IMR-90 (cell line): ENCODE results near the gene PHF21A. TPM values are rescaled to one million over a fixed set of nuclear protein-coding genes. Genes with fewer than 3 reads are reported as not detected.

Experiments used
- ATAC-seq: fragments of 200-7000 bp; cut with Tn5 transposase; 2 replicates; pipeline ENCODE4 v1.9.1; 2020; ENCODE audit warnings: low read depth, mild to moderate bottlenecking, moderate library complexity
- BruUV-seq: library from RNA; stranded (reverse); fragments of 400-500 nt; replicated peaks from 2 replicates; lab custom pipeline; 2021; lab: Mats Ljungman, UMichigan
- CTCF ChIA-PET: fragments of 300-600 bp; formaldehyde crosslinking; extraction: SDS; loops from one replicate; lab custom pipeline; 2021; ENCODE audit warnings: antibody characterized with exemption; lab: Yijun Ruan, JAX
- POLR2A ChIA-PET: fragments of 300-600 bp; sonication (Branson Sonifier 250); formaldehyde crosslinking; loops from one replicate; lab custom pipeline; 2022; ENCODE audit warnings: antibody characterized with exemption; ENCODE audit not compliant: unreplicated experiment; lab: Charles Lee
- DNase-seq: peaks from one replicate; pipeline ENCODE4 v3.0.0; 2013
- H2AFZ ChIP-seq: replicated peaks from 2 replicates; pipeline ENCODE3; 2013; ENCODE audit warnings: low read length, mild to moderate bottlenecking; ENCODE audit not compliant: poor library complexity
- H2AK5ac ChIP-seq: 2 replicates; pipeline ENCODE4 v1.6.1; 2013; ENCODE audit warnings: low read depth, low read length, inconsistent platforms
- H2AK9ac ChIP-seq: replicated peaks from 2 replicates; pipeline ENCODE3; 2013; ENCODE audit warnings: mild to moderate bottlenecking, low read depth, low read length, moderate library complexity; ENCODE audit not compliant: poor library complexity
- H2BK120ac ChIP-seq: 2 replicates; pipeline ENCODE4 v1.6.1; 2013; ENCODE audit warnings: low read depth, low read length, inconsistent platforms
- H2BK15ac ChIP-seq: 3 replicates; pipeline ENCODE4 v1.6.1; 2013; ENCODE audit warnings: low read depth, low read length, inconsistent platforms
- H2BK20ac ChIP-seq: 2 replicates; pipeline ENCODE4 v1.6.1; 2013; ENCODE audit warnings: low read depth, mild to moderate bottlenecking, inconsistent platforms, low read length, moderate library complexity
- H2BK5ac ChIP-seq: 2 replicates; pipeline ENCODE4 v1.6.1; 2013; ENCODE audit warnings: mild to moderate bottlenecking, low read depth, low read length, inconsistent platforms; ENCODE audit not compliant: poor library complexity, severe bottlenecking
- H3K14ac ChIP-seq: replicated peaks from 2 replicates; pipeline ENCODE4 v1.6.1; 2013; ENCODE audit warnings: low read depth, low read length, inconsistent platforms
- H3K18ac ChIP-seq: 2 replicates; pipeline ENCODE4 v1.6.1; 2013; ENCODE audit warnings: low read depth, low read length, control low read depth
- H3K23ac ChIP-seq: 2 replicates; pipeline ENCODE4 v1.6.1; 2013; ENCODE audit warnings: low read depth, low read length, inconsistent platforms
- H3K27ac ChIP-seq: 2 replicates; pipeline ENCODE4 v1.5.1; 2013; ENCODE audit warnings: mild to moderate bottlenecking, control low read depth, low read length; ENCODE audit not compliant: insufficient read depth
- H3K27me3 ChIP-seq: 2 replicates; pipeline ENCODE4 v1.6.1; 2013; ENCODE audit warnings: low read length; ENCODE audit not compliant: control insufficient read depth, insufficient read depth
- H3K36me3 ChIP-seq: 2 replicates; pipeline ENCODE4 v1.6.1; 2013; ENCODE audit warnings: low read length, mixed read lengths; ENCODE audit not compliant: control insufficient read depth, insufficient read depth
- H3K4ac ChIP-seq: 2 replicates; pipeline ENCODE4 v1.6.1; 2013; ENCODE audit warnings: low read depth, low read length, inconsistent platforms
- H3K4me1 ChIP-seq: 2 replicates; pipeline ENCODE4 v1.6.1; 2013; ENCODE audit warnings: low read length, mixed read lengths; ENCODE audit not compliant: control insufficient read depth, insufficient read depth
- H3K4me2 ChIP-seq: 2 replicates; pipeline ENCODE4 v1.6.1; 2013; ENCODE audit warnings: low read depth, mild to moderate bottlenecking, control low read depth, low read length, moderate library complexity
- H3K4me3 ChIP-seq: 2 replicates; pipeline ENCODE4 v1.5.1; 2013; ENCODE audit warnings: low read depth, mild to moderate bottlenecking, control low read depth, low read length, moderate library complexity; ENCODE audit not compliant: insufficient read depth
- H3K56ac ChIP-seq: 2 replicates; pipeline ENCODE4 v1.6.1; 2013; ENCODE audit warnings: low read length, inconsistent platforms; ENCODE audit not compliant: insufficient read depth; ENCODE audit errors: extremely low read depth
- H3K79me1 ChIP-seq, 2 experiments: 2 replicates each; pipeline ENCODE4 v1.6.1; 2013; ENCODE audit warnings: low read length in 2 of 2, inconsistent platforms in 1 of 2, low read depth in 1 of 2
- H3K9ac ChIP-seq: 2 replicates; pipeline ENCODE4 v1.6.1; 2013; ENCODE audit warnings: low read depth, low read length, control low read depth
- H3K9me1 ChIP-seq: 2 replicates; pipeline ENCODE4 v1.6.1; 2013; ENCODE audit warnings: low read length, inconsistent platforms; ENCODE audit not compliant: insufficient read depth
- H3K9me3 ChIP-seq: 2 replicates; pipeline ENCODE4 v1.6.1; 2013; ENCODE audit warnings: low read length; ENCODE audit not compliant: control insufficient read depth, insufficient read depth
- H4K20me1 ChIP-seq: 2 replicates; pipeline ENCODE4 v1.6.1; 2013; ENCODE audit warnings: low read length, inconsistent platforms; ENCODE audit not compliant: insufficient read depth
- H4K5ac ChIP-seq: 2 replicates; pipeline ENCODE4 v1.6.1; 2013; ENCODE audit warnings: mild to moderate bottlenecking, low read depth, low read length, control low read depth
- H4K8ac ChIP-seq, 2 experiments: 2 replicates each; pipeline ENCODE4 v1.6.1; 2013; ENCODE audit warnings: low read depth in 2 of 2, low read length in 2 of 2, control low read depth in 1 of 2, inconsistent platforms in 1 of 2
- H4K91ac ChIP-seq: 2 replicates; pipeline ENCODE4 v1.6.1; 2013; ENCODE audit warnings: low read depth, low read length, inconsistent platforms; ENCODE audit not compliant: insufficient read depth
- BHLHE40 ChIP-seq: fragments of 150-350 bp; IDR thresholded peaks from 2 replicates; pipeline ENCODE4 v1.6.1; 2016; ENCODE audit warnings: mild to moderate bottlenecking, low read depth, low read length
- CEBPB ChIP-seq: IDR thresholded peaks from 2 replicates; pipeline ENCODE4 v1.6.1; 2012; ENCODE audit warnings: low read depth, low read length, improper control_type of control experiment
- CHD1 ChIP-seq: IDR thresholded peaks from 2 replicates; pipeline ENCODE4 v1.6.1; 2012; ENCODE audit warnings: low read depth, low read length, improper control_type of control experiment
- FOS ChIP-seq: fragments of 150-350 bp; IDR thresholded peaks from 2 replicates; pipeline ENCODE4 v1.6.1; 2016; ENCODE audit warnings: low read depth, low read length
- MAFK ChIP-seq: IDR thresholded peaks from 2 replicates; pipeline ENCODE4 v1.6.1; 2012; ENCODE audit warnings: low read depth, low read length, improper control_type of control experiment
- MAZ ChIP-seq: IDR thresholded peaks from 2 replicates; pipeline ENCODE4 v1.6.1; 2012; ENCODE audit warnings: low read depth, mild to moderate bottlenecking, low read length, improper control_type of control experiment, moderate library complexity, borderline replicate concordance
- MXI1 ChIP-seq: IDR thresholded peaks from 2 replicates; pipeline ENCODE4 v1.6.1; 2012; ENCODE audit warnings: low read depth, mild to moderate bottlenecking, low read length, moderate library complexity, borderline replicate concordance
- NFE2L2 ChIP-seq: fragments of 150-350 bp; IDR thresholded peaks from 2 replicates; pipeline ENCODE4 v1.6.1; 2016; ENCODE audit warnings: low read depth, mild to moderate bottlenecking, low read length
- POLR2A ChIP-seq: IDR thresholded peaks from 2 replicates; pipeline ENCODE4 v1.6.1; 2012; ENCODE audit warnings: mild to moderate bottlenecking, low read depth, low read length
- RAD21 ChIP-seq: IDR thresholded peaks from 2 replicates; pipeline ENCODE4 v1.6.1; 2012; ENCODE audit warnings: low read length, improper control_type of control experiment
- RCOR1 ChIP-seq: IDR thresholded peaks from 2 replicates; pipeline ENCODE4 v1.6.1; 2012; ENCODE audit warnings: mild to moderate bottlenecking, low read length, improper control_type of control experiment; ENCODE audit not compliant: insufficient replicate concordance
- RFX5 ChIP-seq: IDR thresholded peaks from 2 replicates; pipeline ENCODE4 v1.8.0; 2012; ENCODE audit warnings: low read depth, mild to moderate bottlenecking, low read length, moderate library complexity
- SMC3 ChIP-seq: fragments of 150-350 bp; IDR thresholded peaks from 2 replicates; pipeline ENCODE4 v1.6.1; 2016; ENCODE audit warnings: low read depth, mild to moderate bottlenecking, antibody characterized with exemption, low read length, moderate library complexity
- WGBS, 2 experiments: methylation state at CpG; one replicate each; pipeline versions ENCODE4 v1.1.5 to v1.1.7; 2013; ENCODE audit warnings: missing lambda C conversion rate in 2 of 2; ENCODE audit not compliant: insufficient read length in 1 of 2; ENCODE audit errors: extremely low coverage in 2 of 2; 5-methylcytosine and 5-hydroxymethylcytosine counted together
- dilution Hi-C: fragments of 300-500 bp; cut with HindIII; formaldehyde crosslinking; loops from one replicate; pipeline ENCODE4 v1.14.3; 2018; ENCODE audit warnings: low sequenced_read_pairs; ENCODE audit not compliant: unreplicated experiment
- in situ Hi-C: fragments of 300-500 bp; cut with MboI; formaldehyde crosslinking; loops from 3 replicates; pipeline ENCODE4 v1.14.3; 2019; ENCODE audit warnings: low sequenced_read_pairs, inconsistent platforms, mixed read lengths
- intact Hi-C: fragments of 100-400 bp; cut with micrococcal nuclease; formaldehyde crosslinking; loops from 2 replicates; pipeline ENCODE4 v1.10.0; 2022
- polyA plus RNA-seq, 3 experiments: library from polyadenylated mRNA; depleted of rRNA; stranded (reverse); fragments of >200 nt; gene quantifications; 2 replicates each; pipeline ENCODE4 v1.2.3, GENCODE V29; 2012; ENCODE audit warnings: low replicate concordance in 1 of 3
- total RNA-seq: library from RNA; depleted of rRNA; stranded (reverse); fragments of >200 nt; gene quantifications from 2 replicates; pipeline ENCODE4 v1.2.3, GENCODE V29; 2012
- TF ChIP-seq, protein P1 (sequence below): conservative IDR thresholded peaks from 2 replicates; pipeline ENCODE4 v1.5.1; 2012; ENCODE audit warnings: mild to moderate bottlenecking, low read depth, low read length, improper control_type of control experiment
- TF ChIP-seq, protein P2 (sequence below): fragments of 150-350 bp; IDR thresholded peaks from 2 replicates; pipeline ENCODE4 v1.6.1; 2016; ENCODE audit warnings: low read depth, mild to moderate bottlenecking, low read length, moderate library complexity, borderline replicate concordance
- TF ChIP-seq, protein P3 (sequence below): fragments of 150-350 bp; IDR thresholded peaks from 2 replicates; pipeline ENCODE4 v1.6.1; 2017; ENCODE audit warnings: mild to moderate bottlenecking, antibody characterized with exemption, low read length, low read depth

The PHF21A gene
- total and polyA plus RNA-seq, 2 of the 4 experiments (the other 2 are of a cell fraction): 9.0 to 20.6 TPM

DNA sequence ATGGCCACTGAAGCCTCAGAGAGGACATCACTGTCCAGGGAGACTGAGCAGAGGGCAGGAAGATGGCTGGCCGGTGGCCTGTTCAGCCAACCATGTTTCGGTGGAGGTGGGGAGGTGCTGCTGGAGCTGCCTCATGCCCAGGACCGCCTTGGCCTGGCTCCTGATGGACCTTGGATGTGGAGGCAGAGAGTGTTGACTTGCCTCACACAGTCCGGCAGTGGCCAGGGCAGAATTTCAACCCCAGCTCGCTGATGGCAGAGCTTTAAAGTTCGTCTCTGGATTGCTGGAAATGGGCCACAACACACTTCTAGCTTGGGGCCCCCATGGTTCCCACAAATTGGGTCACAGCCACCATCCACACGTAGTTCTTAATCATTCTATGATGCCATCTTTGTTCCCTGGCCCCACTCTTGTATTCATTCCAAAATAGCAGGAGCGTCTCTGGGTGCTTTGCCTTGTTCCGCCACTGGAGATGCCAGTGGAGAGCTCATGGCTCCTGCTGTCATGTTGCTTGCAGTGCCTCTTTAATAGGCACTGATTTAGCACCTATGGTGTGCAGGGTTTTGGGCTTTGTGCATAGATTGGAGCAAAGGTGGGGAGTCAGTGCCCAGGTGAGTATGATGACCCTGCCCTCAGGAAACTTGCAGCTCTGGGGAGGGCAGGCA is 230.2 kb downstream of the PHF21A start:
- ATAC-seq (no peak), DNase-seq (no peak)
- no peaks in the 10 kb centered on the region for H3K4me1 ChIP-seq
- H2AFZ ChIP-seq: no peak overlapping the region
- intact Hi-C loops (no loop called here), dilution Hi-C loops (no loop called here), in situ Hi-C loops (no loop called here)
- no peak overlapping the region for H2AK5ac ChIP-seq
- H4K5ac ChIP-seq: no peak overlapping the region
- no peaks in the 10 kb centered on the region for H3K79me1 ChIP-seq
- H2BK20ac ChIP-seq: no peak overlapping the region
- ChIA-PET POLR2A (no interaction called here), CTCF (no interaction called here)
- H4K20me1 ChIP-seq: peaks cover 3% of the 10 kb centered on the region
- H3K56ac ChIP-seq: no peak overlapping the region
- no peak overlapping the region for H3K4me3 ChIP-seq
- H3K9me1 ChIP-seq: no peaks in the 10 kb centered on the region; the same call in 1 of the 2 replicates
- WGBS, 2 experiments: 55% methylated on average over 5 of the region's 9 CpGs; no CpG with 5 or more reads in 1 of the 2 experiments
- H3K18ac ChIP-seq: no peak overlapping the region
- H3K9me3 ChIP-seq: no peaks in the 10 kb centered on the region
- no peak overlapping the region for H3K27ac ChIP-seq
- no peak overlapping the region for H2BK5ac ChIP-seq
- H2AK9ac ChIP-seq: no peak overlapping the region
- H2BK15ac ChIP-seq: no peak overlapping the region
- H3K14ac ChIP-seq: no peak overlapping the region
- peaks cover 48% of the 10 kb centered on the region for H3K27me3 ChIP-seq
- H3K9ac ChIP-seq: no peak overlapping the region
- H3K4me2 ChIP-seq: no peak overlapping the region
- BruUV-seq: no TSS peak
- no peak overlapping the region for H4K8ac ChIP-seq
- H3K36me3 ChIP-seq: no peaks in the 10 kb centered on the region
- no peak overlapping the region for H3K23ac ChIP-seq
- H3K4ac ChIP-seq: no peak overlapping the region
- no peak overlapping the region for H4K91ac ChIP-seq
- TF ChIP-seq POLR2A (no peak), MXI1 (no peak), FOS (no peak), RCOR1 (no peak), MAFK (no peak), BHLHE40 (no peak), MAZ (no peak), NFE2L2 (no peak), SMC3 (no peak), RAD21 (no peak), CEBPB (no peak), RFX5 (no peak), CHD1 (no peak)
- TF ChIP-seq, protein P1, sequence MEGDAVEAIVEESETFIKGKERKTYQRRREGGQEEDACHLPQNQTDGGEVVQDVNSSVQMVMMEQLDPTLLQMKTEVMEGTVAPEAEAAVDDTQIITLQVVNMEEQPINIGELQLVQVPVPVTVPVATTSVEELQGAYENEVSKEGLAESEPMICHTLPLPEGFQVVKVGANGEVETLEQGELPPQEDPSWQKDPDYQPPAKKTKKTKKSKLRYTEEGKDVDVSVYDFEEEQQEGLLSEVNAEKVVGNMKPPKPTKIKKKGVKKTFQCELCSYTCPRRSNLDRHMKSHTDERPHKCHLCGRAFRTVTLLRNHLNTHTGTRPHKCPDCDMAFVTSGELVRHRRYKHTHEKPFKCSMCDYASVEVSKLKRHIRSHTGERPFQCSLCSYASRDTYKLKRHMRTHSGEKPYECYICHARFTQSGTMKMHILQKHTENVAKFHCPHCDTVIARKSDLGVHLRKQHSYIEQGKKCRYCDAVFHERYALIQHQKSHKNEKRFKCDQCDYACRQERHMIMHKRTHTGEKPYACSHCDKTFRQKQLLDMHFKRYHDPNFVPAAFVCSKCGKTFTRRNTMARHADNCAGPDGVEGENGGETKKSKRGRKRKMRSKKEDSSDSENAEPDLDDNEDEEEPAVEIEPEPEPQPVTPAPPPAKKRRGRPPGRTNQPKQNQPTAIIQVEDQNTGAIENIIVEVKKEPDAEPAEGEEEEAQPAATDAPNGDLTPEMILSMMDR: no peak
- TF ChIP-seq, protein P2, sequence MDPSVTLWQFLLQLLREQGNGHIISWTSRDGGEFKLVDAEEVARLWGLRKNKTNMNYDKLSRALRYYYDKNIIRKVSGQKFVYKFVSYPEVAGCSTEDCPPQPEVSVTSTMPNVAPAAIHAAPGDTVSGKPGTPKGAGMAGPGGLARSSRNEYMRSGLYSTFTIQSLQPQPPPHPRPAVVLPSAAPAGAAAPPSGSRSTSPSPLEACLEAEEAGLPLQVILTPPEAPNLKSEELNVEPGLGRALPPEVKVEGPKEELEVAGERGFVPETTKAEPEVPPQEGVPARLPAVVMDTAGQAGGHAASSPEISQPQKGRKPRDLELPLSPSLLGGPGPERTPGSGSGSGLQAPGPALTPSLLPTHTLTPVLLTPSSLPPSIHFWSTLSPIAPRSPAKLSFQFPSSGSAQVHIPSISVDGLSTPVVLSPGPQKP: no peak
- TF ChIP-seq, protein P3, sequence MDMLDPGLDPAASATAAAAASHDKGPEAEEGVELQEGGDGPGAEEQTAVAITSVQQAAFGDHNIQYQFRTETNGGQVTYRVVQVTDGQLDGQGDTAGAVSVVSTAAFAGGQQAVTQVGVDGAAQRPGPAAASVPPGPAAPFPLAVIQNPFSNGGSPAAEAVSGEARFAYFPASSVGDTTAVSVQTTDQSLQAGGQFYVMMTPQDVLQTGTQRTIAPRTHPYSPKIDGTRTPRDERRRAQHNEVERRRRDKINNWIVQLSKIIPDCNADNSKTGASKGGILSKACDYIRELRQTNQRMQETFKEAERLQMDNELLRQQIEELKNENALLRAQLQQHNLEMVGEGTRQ: no peak
- no peak overlapping the region for H2BK120ac ChIP-seq
